Measurements from ENCODE around the gene ATP10A.
"Not testable (repeated sequence)": the region's sequence is repeated elsewhere in the genome, so short reads cannot be mapped to it uniquely, and the experiment has no call there.

ATP10A gene

GRCh38 chr15:25789616-25789999, 73.5 kb downstream of the ATP10A start:
- DNase-seq, result no peak

DNA sequence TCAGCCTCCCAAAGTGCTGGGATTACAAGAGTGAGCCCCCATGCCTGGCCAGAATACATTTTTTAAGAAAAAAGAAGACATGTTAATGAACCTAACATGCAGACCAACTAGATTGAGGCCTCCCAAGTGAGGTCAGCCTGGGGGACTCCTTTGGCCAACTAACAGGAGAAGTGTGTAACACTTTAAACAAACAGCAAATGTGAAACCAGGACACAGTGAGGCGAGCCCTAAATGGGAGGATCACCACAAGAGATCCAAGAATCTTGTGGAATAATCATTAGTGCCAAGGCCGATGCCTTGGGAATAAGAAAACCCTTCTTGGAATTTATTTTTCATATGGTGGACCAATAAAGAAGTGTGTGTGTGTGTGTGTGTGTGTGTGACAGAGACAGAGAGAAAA, 73.9 kb downstream of the ATP10A start:
- DNase-seq, result no peak

- no peak for DNase-seq
These were observed 75.1 kb downstream of the ATP10A start for GRCh38 chr15:25787855-25788520.

DNA sequence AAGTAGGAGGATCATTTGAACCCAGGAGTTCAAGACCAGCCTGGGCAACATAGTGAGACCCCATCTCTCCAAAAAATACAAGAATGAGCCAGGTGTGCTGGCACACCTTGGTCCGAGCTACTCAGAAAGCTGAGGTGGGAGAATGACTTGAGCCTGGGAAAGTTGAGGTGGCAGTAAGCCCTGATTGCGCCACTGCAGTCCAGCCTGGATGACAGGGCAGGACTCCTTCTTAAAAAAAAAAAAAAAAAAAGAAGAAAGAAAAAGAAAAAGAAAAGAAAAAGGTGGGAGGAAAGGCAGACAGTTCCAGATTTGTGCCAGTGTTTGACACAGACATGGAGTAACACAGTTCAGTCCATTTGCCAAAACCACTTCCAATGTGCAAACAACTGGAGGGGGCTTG, 75.7 kb downstream of the ATP10A start:
- no peak for DNase-seq

DNA sequence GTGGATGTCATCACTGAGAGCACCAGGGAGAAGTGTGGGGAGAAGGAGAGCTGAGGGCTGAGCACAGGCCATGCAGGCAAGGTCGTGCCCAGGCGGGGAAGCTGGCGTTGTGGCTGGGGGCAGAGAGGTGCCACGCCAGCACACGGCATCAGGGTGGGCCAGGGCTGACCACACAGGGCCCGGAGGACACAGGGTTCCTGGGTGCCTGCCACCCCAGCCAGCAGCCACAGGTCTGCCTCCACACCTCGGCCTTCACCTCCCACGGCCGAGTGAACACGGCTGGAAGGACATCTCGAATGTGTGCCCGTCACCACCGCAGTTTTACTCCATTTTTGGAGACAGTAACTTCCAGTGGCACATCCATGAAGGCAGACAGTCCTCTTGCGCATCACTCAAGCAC, 77.1 kb downstream of the ATP10A start:
- DNase-seq, result no peak

- DNase-seq, result no peak
These were observed 77.5 kb downstream of the ATP10A start for GRCh38 chr15:25785641-25786025.

GRCh38 chr15:25784876-25785640, 78.1 kb downstream of the ATP10A start:
- no peak for DNase-seq

GRCh38 chr15:25783607-25784540, 79.3 kb downstream of the ATP10A start:
- DNase-seq, result peak; percentile 62

GRCh38 chr15:25783134-25783533, 80.0 kb downstream of the ATP10A start:
- no peak for DNase-seq

GRCh38 chr15:25780479-25781255, 82.5 kb downstream of the ATP10A start:
- DNase-seq, result no peak

DNA sequence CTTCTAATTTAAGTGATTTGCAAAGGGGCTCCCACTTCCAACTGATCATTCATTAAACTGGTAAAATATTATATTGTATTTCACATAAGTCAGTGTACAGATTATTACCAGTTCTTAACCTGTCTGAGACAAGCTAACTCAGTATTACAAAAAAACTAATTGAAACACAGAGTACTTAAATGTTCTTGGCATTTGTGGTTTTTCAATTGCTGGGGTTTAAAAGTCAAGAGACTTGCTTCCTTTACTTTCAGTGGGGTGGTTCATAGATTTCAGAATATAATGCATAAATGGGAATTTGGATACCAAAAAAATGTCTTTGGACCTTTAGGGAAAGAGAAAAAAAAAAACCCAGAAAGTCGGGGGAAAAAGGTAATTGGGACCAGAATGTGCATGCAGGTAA, 85.0 kb downstream of the ATP10A start:
- no peak for DNase-seq

GRCh38 chr15:25777037-25777436, 86.1 kb downstream of the ATP10A start:
- no peak for DNase-seq

GRCh38 chr15:25776071-25776746, 86.9 kb downstream of the ATP10A start:
- no peak for DNase-seq

- no peak for DNase-seq
These were observed 87.7 kb downstream of the ATP10A start for GRCh38 chr15:25775317-25775912.

DNA sequence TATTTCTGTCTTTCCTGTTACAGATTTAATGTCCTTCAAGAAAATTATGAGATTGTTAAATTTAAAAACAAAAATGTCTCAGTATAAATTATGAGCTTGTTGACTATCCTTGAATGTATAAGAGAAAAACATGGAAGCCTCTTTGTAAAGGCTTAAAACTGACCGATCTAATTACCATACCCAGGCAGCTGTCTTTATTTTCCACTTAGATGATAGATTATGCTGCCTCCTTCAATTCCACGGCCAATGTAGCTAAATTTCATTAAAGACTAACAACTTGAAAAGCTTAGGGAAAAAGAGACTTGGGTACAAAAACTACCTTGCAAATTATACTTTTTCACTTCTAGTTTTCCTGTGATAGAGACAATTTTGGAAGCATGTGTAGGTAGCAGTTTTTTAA, 88.3 kb downstream of the ATP10A start:
- no peak for DNase-seq

GRCh38 chr15:25773248-25773647, 89.9 kb downstream of the ATP10A start:
- DNase-seq, result no peak

DNA sequence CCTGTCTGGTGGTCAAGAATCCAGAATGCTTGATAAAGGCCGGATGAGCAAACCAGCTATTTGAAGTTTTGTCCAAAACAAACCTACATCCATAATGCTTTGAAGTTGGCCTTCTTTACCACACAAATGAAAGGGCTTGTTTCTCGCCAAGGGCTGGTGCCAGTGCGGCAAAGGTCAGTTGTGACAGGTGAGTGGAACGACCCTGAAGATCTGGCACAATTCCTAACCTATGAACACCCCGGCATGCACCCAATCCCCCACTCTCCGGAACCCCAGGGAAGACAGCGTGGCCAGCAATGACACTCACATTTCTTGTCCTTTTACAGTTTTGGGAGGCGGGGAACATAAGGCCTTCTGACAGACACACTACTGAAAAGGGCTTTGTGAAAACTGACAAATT, 90.6 kb downstream of the ATP10A start:
- DNase-seq, result no peak

- not testable (repeated sequence) for DNase-seq
These were observed 91.4 kb downstream of the ATP10A start for GRCh38 chr15:25771736-25772135.

- DNase-seq, result no peak
These were observed 91.8 kb downstream of the ATP10A start for GRCh38 chr15:25771338-25771706.

DNA sequence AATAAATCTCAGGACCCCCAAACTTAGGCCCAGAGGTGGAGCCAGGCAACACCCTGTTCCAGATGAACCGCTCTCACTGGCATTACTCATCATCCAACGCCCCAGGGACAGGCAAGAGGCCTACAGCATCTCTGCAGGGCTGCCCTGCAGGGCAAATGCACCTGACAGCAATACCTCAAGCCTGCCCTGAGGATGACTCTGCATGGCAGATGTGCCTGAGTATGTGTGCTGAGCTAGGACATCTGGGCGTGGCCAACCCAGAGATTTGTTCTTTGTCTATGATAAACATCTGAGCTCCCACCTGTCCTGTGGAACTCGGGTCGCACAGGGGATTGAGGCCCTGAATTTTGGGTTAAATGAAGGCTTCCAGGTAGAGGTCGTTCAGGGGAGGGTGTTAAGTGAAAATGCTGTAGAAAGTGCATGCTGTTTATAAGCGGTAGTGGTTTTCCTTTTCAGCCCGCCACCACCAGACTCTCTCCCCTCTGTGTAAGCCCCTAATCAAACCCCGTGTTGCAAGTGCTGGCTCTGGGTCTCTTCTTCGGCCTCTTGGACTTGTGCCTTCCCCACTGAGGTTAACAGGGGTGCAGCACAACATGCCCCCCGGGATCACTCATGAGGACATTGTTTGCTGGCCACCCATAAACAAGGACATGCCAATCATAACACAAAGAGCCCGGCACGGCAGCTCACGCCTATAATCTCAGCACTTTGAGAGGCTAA, 92.3 kb downstream of the ATP10A start:
- no peak for DNase-seq

DNA sequence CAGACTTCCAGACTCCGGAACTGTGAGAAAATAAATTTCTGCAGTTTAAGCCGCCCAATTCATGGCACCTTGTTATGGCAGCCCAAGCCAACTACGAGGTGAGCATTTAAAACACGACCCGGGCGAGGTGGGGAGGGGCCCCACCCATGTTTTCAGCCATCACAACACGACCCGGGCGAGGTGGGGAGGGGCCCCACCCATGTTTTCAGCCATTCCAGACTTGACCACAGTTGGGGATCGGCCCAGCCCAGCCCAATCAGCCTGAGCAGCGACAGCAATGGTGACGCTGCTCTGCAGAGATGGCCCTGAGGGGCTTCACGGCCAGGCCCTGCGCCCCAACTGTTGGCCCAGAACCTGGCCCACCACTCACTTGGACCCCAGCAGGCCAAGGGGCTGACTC, 93.1 kb downstream of the ATP10A start:
- no peak for DNase-seq

All from activated T-cell treated with anti-CD3 and anti-CD28 coated beads, Interleukin-2, amount 50 U/mL, for 1 hour (primary cell).